Left ventricle myocardium inferior (tissue), 1 donor: ENCODE results near the gene OR2M4. TPM values are rescaled to one million over a fixed set of nuclear protein-coding genes. Genes with fewer than 3 reads are reported as not detected.
A peak's percentile ranks its signal among the peaks of the same experiment; 100 is the strongest.
"Not testable (repeated sequence)": the region's sequence is repeated elsewhere in the genome, so short reads cannot be mapped to it uniquely, and the experiment has no call there.

ENCODE experiments used
- DNase-seq: peaks from one replicate; pipeline ENCODE4 v3.0.0-alpha.2; 2020
- H3K27ac ChIP-seq: fragments of 200-600 bp; replicated peaks from 2 replicates; pipeline ENCODE4 v1.8.0; 2021
- H3K27me3 ChIP-seq: fragments of 200-600 bp; 2 replicates; pipeline ENCODE4 v1.8.0; 2021; ENCODE audit warnings: low read depth
- H3K36me3 ChIP-seq: fragments of 200-600 bp; 2 replicates; pipeline ENCODE4 v1.8.0; 2021
- H3K4me1 ChIP-seq: fragments of 200-600 bp; 2 replicates; pipeline ENCODE4 v1.8.0; 2021
- H3K4me3 ChIP-seq: fragments of 200-600 bp; 2 replicates; pipeline ENCODE4 v1.8.0; 2021; ENCODE audit warnings: mild to moderate bottlenecking, moderate library complexity
- H3K9me3 ChIP-seq: fragments of 200-600 bp; replicated peaks from 2 replicates; pipeline ENCODE4 v1.8.0; 2021
- intact Hi-C: fragments of 100-400 bp; cut with micrococcal nuclease; formaldehyde crosslinking; loops from one replicate; pipeline ENCODE4 v1.11.0; 2022
- total RNA-seq: library from RNA; stranded (reverse); fragmentation: NEBNext Ultra II Directional; extraction: Animal tissue kit (Norgen Biotek cat#: 25700); gene quantifications from one replicate; pipeline ENCODE4 v1.2.1, GENCODE V29; 2021
- TF ChIP-seq, protein P1 (sequence below): fragments of 200-600 bp; IDR thresholded peaks from 2 replicates; pipeline ENCODE4 v1.8.0; 2021; ENCODE audit warnings: antibody characterized with exemption, mild to moderate bottlenecking, borderline replicate concordance
- donor health status: DM: no; HTN: yes; CAD: no; lungs with severe emphysema.

OR2M4 gene
- total RNA-seq, 1 donor from 2014 or later, result not detected

DNA sequence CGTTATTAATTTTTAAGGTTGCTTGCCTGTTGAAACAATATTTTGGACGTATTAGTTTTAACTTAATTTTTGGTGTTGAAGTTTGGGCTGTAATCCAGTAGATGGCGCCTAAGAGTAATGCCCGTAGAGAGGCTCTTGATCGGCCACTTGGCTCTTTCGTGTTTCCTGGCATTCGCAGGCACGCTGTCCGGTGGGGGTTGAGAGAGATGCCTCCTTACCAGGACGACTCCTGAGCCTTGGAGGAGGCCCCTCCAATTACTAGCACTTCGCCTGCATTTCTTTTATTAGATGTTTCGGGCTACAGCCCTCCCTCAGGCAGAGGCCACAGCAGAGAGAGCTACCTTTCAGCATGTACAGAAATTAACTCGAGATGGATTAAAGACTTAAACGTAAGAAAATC lies 12.0 kb downstream of the OR2M4 start:
- H3K27me3 ChIP-seq, result no peaks in the 10 kb centered on the region
- no peak overlapping the region for H3K4me3 ChIP-seq
- no peaks in the 10 kb centered on the region for H3K4me1 ChIP-seq
- no peak overlapping the region for H3K27ac ChIP-seq
- TF ChIP-seq, protein P1, sequence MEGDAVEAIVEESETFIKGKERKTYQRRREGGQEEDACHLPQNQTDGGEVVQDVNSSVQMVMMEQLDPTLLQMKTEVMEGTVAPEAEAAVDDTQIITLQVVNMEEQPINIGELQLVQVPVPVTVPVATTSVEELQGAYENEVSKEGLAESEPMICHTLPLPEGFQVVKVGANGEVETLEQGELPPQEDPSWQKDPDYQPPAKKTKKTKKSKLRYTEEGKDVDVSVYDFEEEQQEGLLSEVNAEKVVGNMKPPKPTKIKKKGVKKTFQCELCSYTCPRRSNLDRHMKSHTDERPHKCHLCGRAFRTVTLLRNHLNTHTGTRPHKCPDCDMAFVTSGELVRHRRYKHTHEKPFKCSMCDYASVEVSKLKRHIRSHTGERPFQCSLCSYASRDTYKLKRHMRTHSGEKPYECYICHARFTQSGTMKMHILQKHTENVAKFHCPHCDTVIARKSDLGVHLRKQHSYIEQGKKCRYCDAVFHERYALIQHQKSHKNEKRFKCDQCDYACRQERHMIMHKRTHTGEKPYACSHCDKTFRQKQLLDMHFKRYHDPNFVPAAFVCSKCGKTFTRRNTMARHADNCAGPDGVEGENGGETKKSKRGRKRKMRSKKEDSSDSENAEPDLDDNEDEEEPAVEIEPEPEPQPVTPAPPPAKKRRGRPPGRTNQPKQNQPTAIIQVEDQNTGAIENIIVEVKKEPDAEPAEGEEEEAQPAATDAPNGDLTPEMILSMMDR, result peak; percentile 47
- DNase-seq, result no peak
- H3K36me3 ChIP-seq, result no peaks in the 10 kb centered on the region
- intact Hi-C loops, result no loop called here
- peaks cover 3% of the 10 kb centered on the region for H3K9me3 ChIP-seq

DNA sequence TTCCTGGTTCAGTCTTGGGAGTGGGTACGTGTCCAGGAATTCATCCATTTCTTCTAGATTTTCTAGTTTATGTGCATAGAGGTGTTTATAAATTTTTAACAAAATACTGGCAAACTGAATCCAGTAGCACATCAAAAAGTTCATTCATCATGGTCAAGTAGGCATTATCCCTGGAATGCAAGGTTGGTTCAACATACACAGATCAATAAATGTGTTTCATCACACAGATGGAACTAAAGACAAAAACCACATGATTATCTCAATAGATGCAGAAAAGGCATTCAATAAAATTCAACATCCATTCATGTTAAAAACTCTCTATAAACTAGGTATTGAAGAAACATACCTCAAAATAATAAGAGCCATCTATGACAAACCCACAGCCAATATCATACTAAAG lies 28.1 kb downstream of the OR2M4 start:
- H3K27ac ChIP-seq, intact Hi-C loops: not testable (repeated sequence)
- H3K9me3 ChIP-seq, result peaks cover 42% of the 10 kb centered on the region

DNA sequence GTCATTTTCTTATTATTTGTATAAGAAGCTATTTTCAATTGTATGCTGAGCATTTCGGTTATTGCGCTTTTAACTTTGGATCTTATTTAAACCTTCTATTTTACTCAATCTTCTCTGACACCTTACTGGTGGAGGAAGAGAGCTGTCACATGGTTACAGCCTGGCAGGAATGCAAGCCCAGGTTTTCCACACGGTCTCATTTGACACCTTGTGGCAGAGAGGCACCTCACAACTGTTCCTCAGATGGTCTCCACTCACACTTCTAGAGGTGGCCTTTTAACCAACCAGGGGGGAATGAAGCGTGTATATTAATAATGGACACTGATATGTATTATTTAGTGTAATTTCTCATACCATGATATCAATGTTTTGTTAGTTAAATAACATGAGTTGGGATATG lies 37.0 kb downstream of the OR2M4 start:
- DNase-seq, result no peak
- TF ChIP-seq, protein P1, result no peak
- Histone ChIP-seq H3K27ac (no peak overlapping the region), H3K9me3 (peaks cover 17% of the 10 kb centered on the region), H3K36me3 (no peaks in the 10 kb centered on the region), H3K4me1 (no peaks in the 10 kb centered on the region), H3K27me3 (no peaks in the 10 kb centered on the region), H3K4me3 (no peak overlapping the region)
- intact Hi-C loops, result no loop called here

More for the DNA sequence above, 28.1 kb downstream of the OR2M4 start:
- H3K4me3 ChIP-seq, H3K4me1 ChIP-seq, H3K36me3 ChIP-seq, H3K27me3 ChIP-seq, DNase-seq: not testable (repeated sequence)

DNA sequence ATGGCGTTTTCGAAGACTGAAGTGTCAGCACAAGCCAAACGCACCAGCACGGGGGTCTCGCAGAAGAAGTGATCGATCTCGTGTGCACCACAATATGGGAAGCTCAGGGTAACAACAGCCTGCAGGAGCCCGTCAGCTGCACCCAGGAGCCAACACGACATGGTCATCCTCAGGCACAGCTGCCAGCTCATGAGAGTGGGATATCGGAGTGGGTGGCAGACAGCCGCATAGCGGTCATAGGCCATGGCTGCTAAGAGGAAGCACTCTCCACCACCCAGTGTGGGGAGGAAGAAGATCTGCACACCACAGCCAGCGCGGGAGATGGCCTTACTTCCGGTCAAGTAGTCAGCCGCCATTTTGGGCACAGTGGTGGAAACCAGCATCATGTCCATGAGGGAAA lies 42.0 kb downstream of the OR2M4 start:
- H3K9me3 ChIP-seq, H3K4me3 ChIP-seq, H3K36me3 ChIP-seq, H3K27me3 ChIP-seq, H3K4me1 ChIP-seq, DNase-seq, intact Hi-C loops, H3K27ac ChIP-seq: not testable (repeated sequence)

DNA sequence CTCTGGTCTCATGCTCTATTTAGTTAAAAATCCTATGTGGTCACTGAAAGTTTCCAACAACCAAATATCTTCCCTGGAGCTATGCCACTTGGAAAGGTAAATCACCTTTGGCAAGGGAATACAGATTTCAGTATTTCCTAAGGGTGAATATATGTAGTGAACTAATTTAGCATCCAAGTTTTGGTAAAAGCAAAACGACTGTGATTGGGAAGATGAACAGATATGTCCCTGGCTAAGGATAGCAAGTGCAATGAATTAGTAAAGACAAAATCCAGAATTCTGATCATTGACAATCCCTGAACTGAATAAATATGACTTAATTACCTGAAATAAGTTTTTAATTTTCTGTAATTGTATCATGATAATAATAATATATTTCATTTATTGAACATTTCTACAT lies 46.7 kb downstream of the OR2M4 start, which contains the start of gene OR2T33:
TSS of gene OR2T33 (minus strand) at position 101 of the 400 bp plus-strand sequence. CDS start 4,162 bp downstream, outside the sequence.
- Histone ChIP-seq H3K9me3 (peaks cover 16% of the 10 kb centered on the region), H3K4me1 (no peaks in the 10 kb centered on the region), H3K27ac (no peak within 1 kb of the TSS), H3K4me3 (no peak within 1 kb of the TSS), H3K27me3 (no peaks in the 10 kb centered on the region), H3K36me3 (no peaks in the 10 kb centered on the region)
- TF ChIP-seq, protein P1, result no peak
- intact Hi-C loops, result no loop called here
- no peak for DNase-seq

DNA sequence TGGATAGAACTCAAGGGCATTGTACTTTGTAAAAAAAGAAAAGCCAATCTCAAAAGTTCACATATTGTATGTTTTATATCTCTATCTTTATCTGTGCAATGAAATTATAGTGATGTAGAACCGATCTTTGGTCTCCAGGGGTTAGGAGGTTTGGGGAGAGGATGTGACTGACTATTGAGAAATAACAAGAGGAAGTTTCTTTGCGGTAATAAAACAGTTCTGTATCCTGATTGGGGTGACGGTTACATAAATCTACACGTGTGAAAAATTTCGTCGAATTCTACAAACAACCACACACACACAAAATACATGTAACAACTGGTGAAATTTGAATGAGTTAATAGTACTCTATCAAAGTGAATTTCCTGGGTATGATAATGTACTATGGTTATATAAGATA lies 57.2 kb downstream of the OR2M4 start:
- Histone ChIP-seq H3K9me3 (peaks cover 8% of the 10 kb centered on the region), H3K27ac (no peak overlapping the region), H3K4me1 (no peaks in the 10 kb centered on the region), H3K36me3 (no peaks in the 10 kb centered on the region), H3K4me3 (no peak overlapping the region), H3K27me3 (no peaks in the 10 kb centered on the region)
- DNase-seq, result no peak
- intact Hi-C loops, result no loop called here
- TF ChIP-seq, protein P1, result no peak

Other genes with a start within 250 kb of the OR2M4 start
- not detected for gene OR2L5, start 217.8 kb upstream of the OR2M4 start, total RNA-seq
- not detected for gene OR2L2, start 201.3 kb upstream of the OR2M4 start, total RNA-seq
- gene OR2L3, start 184.6 kb upstream of the OR2M4 start, total RNA-seq, result not detected
- not detected for gene OR2L13, start 136.2 kb upstream of the OR2M4 start, total RNA-seq
- not detected for gene OR2M5, start 86.3 kb upstream of the OR2M4 start, total RNA-seq
- not detected for gene OR2M2, start 56.6 kb upstream of the OR2M4 start, total RNA-seq
- not detected for gene OR2M3, start 34.2 kb upstream of the OR2M4 start, total RNA-seq
- not detected for gene OR2T33, start 46.6 kb downstream of the OR2M4 start, total RNA-seq
- gene OR2T12, start 72.0 kb downstream of the OR2M4 start, total RNA-seq, result not detected
- gene OR2M7, start 93.2 kb downstream of the OR2M4 start, total RNA-seq, result not detected
- not detected for gene OR14C36, start 117.4 kb downstream of the OR2M4 start, total RNA-seq
- not detected for gene OR2T4, start 130.2 kb downstream of the OR2M4 start, total RNA-seq
- not detected for gene OR2T6, start 144.3 kb downstream of the OR2M4 start, total RNA-seq
- not detected for gene OR2T1, start 171.6 kb downstream of the OR2M4 start, total RNA-seq
- not detected for gene OR2T2, start 214.2 kb downstream of the OR2M4 start, total RNA-seq
- gene OR2T3, start 241.9 kb downstream of the OR2M4 start, total RNA-seq, result not detected